ENCODE data around the gene SIRPG. TPM values are rescaled to one million over a fixed set of nuclear protein-coding genes. Genes with fewer than 3 reads are reported as not detected.
"Not testable (repeated sequence)": the region's sequence is repeated elsewhere in the genome, so short reads cannot be mapped to it uniquely, and the experiment has no call there.

Gene SIRPG
- total and polyA plus RNA-seq, 4 donors: 0.87 TPM; not detected in 3

DNA sequence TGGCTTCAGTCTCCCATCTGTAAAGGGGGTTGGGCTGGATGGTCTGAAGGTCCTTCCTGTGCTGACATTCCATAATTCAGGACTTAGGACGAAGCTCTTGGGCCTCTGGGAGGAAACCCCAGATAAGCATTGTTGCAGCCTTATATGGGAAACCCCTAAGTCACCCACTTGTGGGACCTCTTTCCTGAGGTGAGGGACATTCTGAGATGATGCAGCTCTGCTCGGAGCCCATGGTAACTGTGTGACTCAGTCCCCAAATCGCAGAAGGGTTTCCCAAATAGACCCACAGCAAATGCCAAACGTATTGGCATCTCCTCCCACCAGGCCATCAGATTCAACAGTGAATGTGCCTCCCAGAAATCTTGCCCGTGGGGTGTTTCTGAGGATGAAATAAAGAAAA lies 47.2 kb downstream of the SIRPG start:
- H3K9me3 ChIP-seq (ENCODE audit: control insufficient read depth, low read length); H3K27ac ChIP-seq (ENCODE audit: low read depth in 1 of 2, low read length in 2 of 2); H3K4me3 ChIP-seq (ENCODE audit: low read length in 2 of 2); ATAC-seq (ENCODE audit: low FRiP score); H3K36me3 ChIP-seq (ENCODE audit: control insufficient read depth in 1 of 2, insufficient read depth in 2 of 2, low read length in 1 of 2); DNase-seq; intact Hi-C loops (cut with DNase I); H3K4me1 ChIP-seq (ENCODE audit: control insufficient read depth in 1 of 2, insufficient read depth in 2 of 2, low read length in 2 of 2); H3K27me3 ChIP-seq (ENCODE audit: control insufficient read depth in 1 of 2, insufficient read depth in 2 of 2, low read length in 1 of 2): not testable (repeated sequence)
- 57% methylated on average over 5 of the region's 5 CpGs for WGBS, 2 donors

DNA sequence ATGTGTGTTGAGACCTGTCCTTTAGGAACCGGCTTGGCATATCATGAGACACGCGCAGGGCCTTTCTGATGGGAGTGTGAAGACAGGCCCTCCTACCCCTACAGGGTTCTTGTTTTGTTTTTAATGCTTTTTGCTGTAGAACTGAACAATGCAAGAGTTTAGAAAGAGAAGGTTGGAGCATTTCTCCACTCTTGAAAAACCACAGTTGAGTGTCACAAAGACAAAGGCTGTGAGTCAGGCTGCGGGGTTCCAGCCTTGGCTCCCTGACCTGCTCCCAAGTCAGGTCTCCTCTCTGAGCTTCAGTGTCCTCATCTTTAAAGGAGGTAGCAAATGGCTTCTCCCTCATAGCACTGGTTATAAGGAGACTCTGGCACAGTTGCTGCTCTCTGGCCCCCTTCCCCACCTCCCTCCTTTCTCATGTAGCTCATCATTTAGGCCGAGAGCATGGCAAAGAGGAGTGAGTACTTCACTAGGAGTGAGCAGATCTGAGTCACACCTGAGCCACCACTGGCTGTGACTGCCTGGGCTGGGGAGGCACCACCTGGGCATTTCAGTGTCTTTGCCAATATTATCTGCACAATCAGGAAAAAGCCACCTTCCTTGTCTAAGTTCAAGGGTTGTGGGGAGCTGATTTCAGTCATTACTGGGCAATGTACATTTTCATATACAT lies 48.8 kb downstream of the SIRPG start:
- DNase-seq; H3K4me1 ChIP-seq (ENCODE audit: control insufficient read depth in 1 of 2, insufficient read depth in 2 of 2, low read length in 2 of 2); H3K4me3 ChIP-seq (ENCODE audit: low read length in 2 of 2); H3K36me3 ChIP-seq (ENCODE audit: control insufficient read depth in 1 of 2, insufficient read depth in 2 of 2, low read length in 1 of 2); H3K27ac ChIP-seq (ENCODE audit: low read depth in 1 of 2, low read length in 2 of 2); intact Hi-C loops (cut with DNase I); H3K27me3 ChIP-seq (ENCODE audit: control insufficient read depth in 1 of 2, insufficient read depth in 2 of 2, low read length in 1 of 2); ATAC-seq (ENCODE audit: low FRiP score); H3K9me3 ChIP-seq (ENCODE audit: control insufficient read depth, low read length): not testable (repeated sequence)
- 63 to 78% methylated on average over 3 to 4 of the region's 5 CpGs for WGBS, 2 donors

DNA sequence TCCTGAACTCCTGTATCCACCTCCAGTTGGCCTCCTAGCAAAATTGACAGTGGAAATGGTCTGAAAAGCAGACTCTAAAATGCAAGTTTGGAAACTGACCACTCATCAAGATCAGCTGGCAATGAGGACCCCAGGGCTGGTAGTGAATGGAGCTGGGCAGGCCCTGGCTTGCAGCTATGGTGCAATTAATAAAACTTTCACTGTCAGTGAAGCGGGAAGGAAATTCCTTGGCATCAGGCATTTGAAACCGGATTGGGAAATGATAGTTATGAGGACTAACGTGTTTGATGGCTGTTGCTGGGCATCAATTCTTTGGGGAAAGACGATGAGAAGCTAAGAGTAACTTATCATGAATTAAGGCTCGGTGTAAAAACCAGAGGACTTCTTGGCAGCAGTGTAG lies 56.8 kb downstream of the SIRPG start:
- no peaks in the 10 kb centered on the region for H3K4me1 ChIP-seq (ENCODE audit: control insufficient read depth in 1 of 2, insufficient read depth in 2 of 2, low read length in 2 of 2)
- intact Hi-C loops (cut with DNase I): no loop called here

DNA sequence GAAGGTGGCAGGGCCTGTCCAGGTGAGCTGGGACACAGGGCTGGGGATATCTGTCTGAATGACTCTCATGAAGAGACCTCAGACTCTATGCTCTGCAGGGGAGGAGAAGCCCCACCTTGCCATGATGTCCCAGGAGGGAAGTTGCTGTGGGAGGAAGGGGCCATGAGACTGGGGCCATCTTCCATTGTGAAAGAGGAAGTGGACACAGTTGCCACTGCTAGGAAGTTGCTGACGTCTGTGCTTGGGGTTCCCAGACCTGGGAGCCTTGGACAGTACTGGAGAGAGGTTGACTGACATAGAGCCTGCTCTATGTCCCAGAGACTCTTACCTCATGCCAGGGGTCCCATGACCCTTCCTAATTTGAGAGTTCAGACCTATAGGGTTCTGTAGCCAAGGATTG lies 62.2 kb downstream of the SIRPG start:
- Histone ChIP-seq H3K9me3 (ENCODE audit: control insufficient read depth, low read length) (no peaks in the 10 kb centered on the region), H3K4me3 (ENCODE audit: low read length in 2 of 2) (no peak overlapping the region), H3K4me1 (ENCODE audit: control insufficient read depth in 1 of 2, insufficient read depth in 2 of 2, low read length in 2 of 2) (no peaks in the 10 kb centered on the region), H3K27ac (ENCODE audit: low read depth in 1 of 2, low read length in 2 of 2) (no peak overlapping the region), H3K27me3 (ENCODE audit: control insufficient read depth in 1 of 2, insufficient read depth in 2 of 2, low read length in 1 of 2) (no peaks in the 10 kb centered on the region), H3K36me3 (ENCODE audit: control insufficient read depth in 1 of 2, insufficient read depth in 2 of 2, low read length in 1 of 2) (no peaks in the 10 kb centered on the region)
- no peak for DNase-seq
- 46% methylated on average over 1 of the region's 1 CpG; no CpG with 5 or more reads in 1 of the 2 donors for WGBS, 2 donors
- intact Hi-C loops (cut with DNase I): no loop called here
- no peak for ATAC-seq (ENCODE audit: low FRiP score)

More for the DNA sequence above, 56.8 kb downstream of the SIRPG start:
- Histone ChIP-seq H3K36me3 (ENCODE audit: control insufficient read depth in 1 of 2, insufficient read depth in 2 of 2, low read length in 1 of 2) (no peaks in the 10 kb centered on the region), H3K9me3 (ENCODE audit: control insufficient read depth, low read length) (no peaks in the 10 kb centered on the region), H3K27ac (ENCODE audit: low read depth in 1 of 2, low read length in 2 of 2) (no peak overlapping the region), H3K4me3 (ENCODE audit: low read length in 2 of 2) (no peak overlapping the region), H3K27me3 (ENCODE audit: control insufficient read depth in 1 of 2, insufficient read depth in 2 of 2, low read length in 1 of 2) (no peaks in the 10 kb centered on the region)
- ATAC-seq (ENCODE audit: low FRiP score): no peak
- 55% methylated on average over 5 of the region's 5 CpGs; no CpG with 5 or more reads in 1 of the 2 donors for WGBS, 2 donors
- no peak for DNase-seq

DNA sequence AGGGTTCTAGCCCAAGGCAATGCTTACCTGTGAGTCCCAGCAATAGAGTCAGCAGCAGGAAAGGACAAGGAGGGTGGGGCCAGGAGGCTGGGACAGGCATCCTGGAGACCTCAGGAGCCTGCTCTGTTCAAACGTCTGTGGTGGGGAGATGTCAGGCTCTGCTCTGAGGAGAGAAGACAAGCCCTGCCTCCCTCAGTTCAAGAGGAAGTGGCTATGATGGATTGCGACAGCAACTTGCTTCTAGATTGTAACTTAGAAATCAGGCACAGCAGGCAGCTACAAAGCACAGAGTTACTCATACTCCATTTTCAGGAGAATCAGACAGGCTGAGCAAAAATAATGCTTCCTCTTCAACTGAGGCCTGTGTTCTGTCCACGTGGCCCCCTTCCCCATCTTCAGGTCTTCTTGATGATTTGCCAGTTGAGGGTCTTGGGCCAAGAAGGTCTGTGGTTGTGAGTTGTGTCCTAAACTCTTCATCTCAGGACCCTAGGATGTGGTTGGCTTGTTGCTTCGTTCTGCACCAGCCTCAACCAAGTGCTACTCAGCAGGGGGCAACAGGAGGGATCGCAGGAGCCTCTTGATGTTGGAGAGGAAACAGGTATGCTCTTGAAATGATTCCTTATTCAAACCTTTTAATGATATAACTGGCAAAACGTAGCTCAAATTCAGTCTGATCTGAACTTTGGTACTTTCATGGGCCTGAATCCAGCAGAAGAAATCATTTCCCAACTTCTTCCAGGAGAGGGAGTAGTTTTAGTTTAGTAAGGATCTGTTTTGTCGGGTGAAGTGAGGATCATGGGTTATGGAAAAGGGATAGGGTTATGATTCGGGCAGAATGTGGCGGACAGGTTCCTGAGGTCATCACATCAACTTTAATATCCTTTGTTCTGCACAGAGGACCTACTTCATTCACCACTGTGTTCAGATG lies 68.8 kb downstream of the SIRPG start:
- H3K27ac ChIP-seq (ENCODE audit: low read depth in 1 of 2, low read length in 2 of 2): no peak overlapping the region
- H3K4me3 ChIP-seq (ENCODE audit: low read length in 2 of 2): no peak overlapping the region
- WGBS, 2 donors: 43% methylated on average over 9 of the region's 9 CpGs; no CpG with 5 or more reads in 1 of the 2 donors
- H3K27me3 ChIP-seq (ENCODE audit: control insufficient read depth in 1 of 2, insufficient read depth in 2 of 2, low read length in 1 of 2): no peaks in the 10 kb centered on the region
- H3K4me1 ChIP-seq (ENCODE audit: control insufficient read depth in 1 of 2, insufficient read depth in 2 of 2, low read length in 2 of 2): no peaks in the 10 kb centered on the region
- H3K9me3 ChIP-seq (ENCODE audit: control insufficient read depth, low read length): no peaks in the 10 kb centered on the region
- intact Hi-C loops (cut with DNase I): no loop called here
- DNase-seq: no peak
- no peaks in the 10 kb centered on the region for H3K36me3 ChIP-seq (ENCODE audit: control insufficient read depth in 1 of 2, insufficient read depth in 2 of 2, low read length in 1 of 2)
- no peak for ATAC-seq (ENCODE audit: low FRiP score)

DNA sequence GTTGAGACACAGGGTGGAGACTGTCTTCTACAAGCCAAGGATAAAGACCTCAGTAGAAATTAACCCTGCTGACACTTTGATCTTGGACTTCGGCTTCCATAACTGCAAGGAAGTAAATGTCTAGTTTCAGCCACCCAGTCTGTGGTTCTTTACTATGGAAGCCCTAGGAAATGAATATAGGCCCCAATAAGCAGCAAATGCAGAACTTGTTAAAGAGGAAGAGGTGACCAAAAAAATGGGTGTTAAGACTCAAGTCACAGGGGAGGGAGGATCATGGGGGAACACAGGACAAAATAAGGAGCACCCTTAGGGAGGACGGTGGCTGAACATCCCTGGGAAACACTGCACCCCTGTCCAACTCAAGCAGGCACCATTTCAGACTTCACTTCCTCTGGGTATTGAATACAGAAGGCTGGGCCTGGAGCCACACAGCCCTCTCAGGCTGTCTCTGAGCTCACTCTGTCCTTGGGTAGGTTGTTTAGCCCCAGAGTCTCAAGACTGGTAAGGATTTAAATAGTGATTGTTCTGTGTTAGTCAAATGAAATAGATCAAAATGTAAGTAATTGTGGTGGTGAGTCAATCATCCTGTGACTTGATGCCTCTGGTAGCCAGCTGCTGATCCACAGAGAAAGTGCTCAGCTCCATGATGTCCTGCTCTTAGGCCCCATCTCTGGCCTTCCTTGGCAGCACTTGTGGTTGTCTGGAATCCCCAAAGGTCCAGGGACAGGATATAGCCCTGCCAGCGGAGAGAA lies 69.6 kb downstream of the SIRPG start:
- intact Hi-C loops (cut with DNase I): no loop called here
- no peaks in the 10 kb centered on the region for H3K9me3 ChIP-seq (ENCODE audit: control insufficient read depth, low read length)
- H3K4me1 ChIP-seq (ENCODE audit: control insufficient read depth in 1 of 2, insufficient read depth in 2 of 2, low read length in 2 of 2): no peaks in the 10 kb centered on the region
- H3K27ac ChIP-seq (ENCODE audit: low read depth in 1 of 2, low read length in 2 of 2): no peak overlapping the region
- WGBS, 2 donors: 71% methylated on average over 3 of the region's 3 CpGs; no CpG with 5 or more reads in 1 of the 2 donors
- no peaks in the 10 kb centered on the region for H3K27me3 ChIP-seq (ENCODE audit: control insufficient read depth in 1 of 2, insufficient read depth in 2 of 2, low read length in 1 of 2)
- no peak overlapping the region for H3K4me3 ChIP-seq (ENCODE audit: low read length in 2 of 2)
- DNase-seq (no peak), ATAC-seq (ENCODE audit: low FRiP score) (no peak)
- H3K36me3 ChIP-seq (ENCODE audit: control insufficient read depth in 1 of 2, insufficient read depth in 2 of 2, low read length in 1 of 2): no peaks in the 10 kb centered on the region

DNA sequence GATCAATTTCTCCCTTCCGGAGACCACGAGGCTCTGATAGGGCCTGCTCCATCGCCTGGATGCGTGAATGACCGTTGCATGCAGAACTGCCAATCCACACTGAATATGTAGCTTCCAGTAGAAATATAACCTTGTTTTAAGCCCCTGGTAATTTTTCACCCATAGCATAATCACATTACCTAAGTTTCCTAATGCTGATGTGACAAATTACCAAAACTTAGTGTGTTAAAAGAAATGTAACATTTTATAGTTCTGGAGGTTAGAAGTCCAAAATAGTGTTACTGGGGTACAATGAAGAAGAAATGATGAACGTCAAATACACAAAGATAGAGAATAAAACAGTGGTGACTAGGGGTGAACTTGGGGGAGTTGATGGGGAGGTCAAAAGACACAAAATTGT lies 78.1 kb downstream of the SIRPG start:
- no peaks in the 10 kb centered on the region for H3K4me1 ChIP-seq (ENCODE audit: control insufficient read depth in 1 of 2, insufficient read depth in 2 of 2, low read length in 2 of 2)
- ATAC-seq (ENCODE audit: low FRiP score) (no peak), DNase-seq (no peak)
- no peaks in the 10 kb centered on the region for H3K36me3 ChIP-seq (ENCODE audit: control insufficient read depth in 1 of 2, insufficient read depth in 2 of 2, low read length in 1 of 2)
- intact Hi-C loops (cut with DNase I): no loop called here
- no peak overlapping the region for H3K4me3 ChIP-seq (ENCODE audit: low read length in 2 of 2)
- H3K27me3 ChIP-seq (ENCODE audit: control insufficient read depth in 1 of 2, insufficient read depth in 2 of 2, low read length in 1 of 2): no peaks in the 10 kb centered on the region
- WGBS, 2 donors: 84 to 88% methylated on average over 6 of the region's 6 CpGs
- H3K9me3 ChIP-seq (ENCODE audit: control insufficient read depth, low read length): no peaks in the 10 kb centered on the region
- no peak overlapping the region for H3K27ac ChIP-seq (ENCODE audit: low read depth in 1 of 2, low read length in 2 of 2)

Measured in aorta (tissue), 5 donors.